ENCODE measurements around the gene TRAPPC4.
A peak's percentile ranks its signal among the peaks of the same experiment; 100 is the strongest.
"Not testable (repeated sequence)": the region's sequence is repeated elsewhere in the genome, so short reads cannot be mapped to it uniquely, and the experiment has no call there.

TRAPPC4 gene

GRCh38 chr11:119012629-119013170 lies 5.9 kb upstream of the TRAPPC4 start:
- DNase-seq (ENCODE audit: extremely low read depth in 1 of 2, low read depth in 1 of 2): no peak

- DNase-seq (ENCODE audit: extremely low read depth in 1 of 2, low read depth in 1 of 2): no peak
These were observed 4.2 kb upstream of the TRAPPC4 start for GRCh38 chr11:119014209-119014924.

DNA sequence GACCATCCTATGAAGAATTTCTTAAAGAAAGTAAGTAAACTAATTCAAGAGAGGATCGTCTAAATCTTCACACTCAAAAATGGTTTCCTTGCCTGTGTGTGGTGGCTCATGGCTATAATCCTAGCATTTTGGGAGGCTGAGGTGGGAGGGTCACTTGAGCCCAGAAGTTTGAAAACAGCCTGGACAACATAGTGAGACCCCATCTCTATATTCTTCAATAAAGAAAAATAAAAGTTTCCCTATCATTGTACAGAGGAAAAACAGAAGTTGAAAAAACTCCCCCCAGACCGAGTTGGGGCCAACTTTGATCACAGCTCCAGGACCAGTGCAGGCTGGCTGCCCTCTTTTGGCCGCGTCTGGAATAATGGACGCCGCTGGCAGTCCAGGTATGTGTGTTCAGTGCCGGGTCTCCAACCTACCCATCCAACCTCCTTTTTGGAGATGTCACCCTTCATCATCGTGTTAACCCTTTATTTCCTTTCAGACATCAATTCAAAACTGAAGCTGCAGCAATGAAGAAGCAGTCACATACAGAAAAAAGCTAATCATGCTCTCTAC lies 3.4 kb upstream of the TRAPPC4 start:
- no peak for DNase-seq (ENCODE audit: extremely low read depth in 1 of 2, low read depth in 1 of 2)

- no peak for DNase-seq (ENCODE audit: extremely low read depth in 1 of 2, low read depth in 1 of 2)
These were observed 2.2 kb upstream of the TRAPPC4 start for GRCh38 chr11:119016216-119017009.

DNA sequence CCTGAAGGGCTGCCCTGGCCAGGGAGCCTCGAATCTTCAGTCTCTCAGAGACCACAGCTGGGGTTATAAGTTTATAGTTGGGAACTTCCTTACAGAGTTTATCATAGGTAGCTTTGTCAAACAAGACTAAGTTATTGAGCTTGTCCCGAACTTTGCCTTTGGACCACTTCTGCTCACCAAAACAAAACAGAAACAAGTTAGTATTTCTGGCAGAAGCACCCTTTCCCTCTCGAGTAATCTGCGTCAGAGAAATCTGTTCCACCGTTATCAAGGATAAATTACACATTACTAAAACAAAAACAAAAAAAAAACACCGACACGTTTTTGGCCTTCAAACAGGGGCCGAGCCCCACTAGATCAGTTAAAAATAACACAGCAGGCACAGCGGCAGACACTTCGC lies 1.2 kb upstream of the TRAPPC4 start:
- not testable (repeated sequence) for DNase-seq (ENCODE audit: extremely low read depth in 1 of 2, low read depth in 1 of 2)

- DNase-seq (ENCODE audit: extremely low read depth in 1 of 2, low read depth in 1 of 2): no peak
These were observed 1.4 kb downstream of the TRAPPC4 start for GRCh38 chr11:119019996-119020395.

DNA sequence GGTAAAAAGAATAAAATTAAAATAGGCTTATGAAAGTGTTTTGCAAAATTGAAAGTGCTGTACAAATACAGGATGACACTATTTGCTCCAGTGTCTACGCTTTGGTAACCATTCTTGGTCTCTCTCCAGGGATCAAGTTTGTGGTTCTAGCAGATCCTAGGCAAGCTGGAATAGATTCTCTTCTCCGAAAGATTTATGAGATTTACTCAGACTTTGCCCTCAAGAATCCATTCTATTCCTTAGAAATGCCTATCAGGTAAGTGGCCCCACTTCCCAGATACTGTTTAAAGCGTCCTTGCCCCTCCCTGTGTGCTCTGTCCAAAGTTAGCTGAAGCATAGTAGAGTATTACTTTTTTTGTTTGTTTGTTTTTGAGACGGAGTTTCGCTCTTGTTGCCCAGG lies 3.1 kb downstream of the TRAPPC4 start:
- DNase-seq (ENCODE audit: extremely low read depth in 1 of 2, low read depth in 1 of 2): no peak

- DNase-seq (ENCODE audit: extremely low read depth in 1 of 2, low read depth in 1 of 2): no peak
These were observed 5.2 kb downstream of the TRAPPC4 start for GRCh38 chr11:119023741-119024140.

GRCh38 chr11:119024430-119025098 lies 6.0 kb downstream of the TRAPPC4 start:
- no peak for DNase-seq (ENCODE audit: extremely low read depth in 1 of 2, low read depth in 1 of 2)

DNA sequence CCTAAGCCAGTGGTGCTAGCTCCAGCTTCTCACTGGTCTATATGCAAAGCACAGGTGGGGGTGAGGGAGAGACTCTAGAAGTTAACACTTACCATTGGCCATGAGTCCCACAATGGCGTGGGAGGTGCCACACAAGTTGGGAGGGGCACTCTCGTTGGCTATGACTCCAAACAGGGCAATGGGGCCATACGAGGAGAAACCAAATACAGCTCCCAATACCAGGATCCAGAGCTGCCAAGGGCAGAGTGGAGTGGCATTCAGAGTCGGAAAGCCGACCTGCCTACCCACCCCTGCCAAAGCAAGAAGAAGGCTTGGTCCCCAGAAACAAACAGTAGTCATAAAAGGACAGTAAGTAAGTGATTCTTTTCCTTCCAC lies 6.5 kb downstream of the TRAPPC4 start:
- no peak for DNase-seq (ENCODE audit: extremely low read depth in 1 of 2, low read depth in 1 of 2)

- no peak for DNase-seq (ENCODE audit: extremely low read depth in 1 of 2, low read depth in 1 of 2)
These were observed 7.0 kb downstream of the TRAPPC4 start for GRCh38 chr11:119025541-119025940.

- DNase-seq (ENCODE audit: extremely low read depth in 1 of 2, low read depth in 1 of 2): no peak
These were observed 7.6 kb downstream of the TRAPPC4 start for GRCh38 chr11:119025978-119026766.

GRCh38 chr11:119026970-119027369 lies 8.4 kb downstream of the TRAPPC4 start:
- no peak for DNase-seq (ENCODE audit: extremely low read depth in 1 of 2, low read depth in 1 of 2)

GRCh38 chr11:119027561-119028345 lies 9.2 kb downstream of the TRAPPC4 start:
- DNase-seq (ENCODE audit: extremely low read depth in 1 of 2, low read depth in 1 of 2): no peak

GRCh38 chr11:119028346-119029068 lies 9.9 kb downstream of the TRAPPC4 start:
- DNase-seq (ENCODE audit: extremely low read depth in 1 of 2, low read depth in 1 of 2): no peak

GRCh38 chr11:119029069-119029339 lies 10.4 kb downstream of the TRAPPC4 start:
- no peak for DNase-seq (ENCODE audit: extremely low read depth in 1 of 2, low read depth in 1 of 2)

DNA sequence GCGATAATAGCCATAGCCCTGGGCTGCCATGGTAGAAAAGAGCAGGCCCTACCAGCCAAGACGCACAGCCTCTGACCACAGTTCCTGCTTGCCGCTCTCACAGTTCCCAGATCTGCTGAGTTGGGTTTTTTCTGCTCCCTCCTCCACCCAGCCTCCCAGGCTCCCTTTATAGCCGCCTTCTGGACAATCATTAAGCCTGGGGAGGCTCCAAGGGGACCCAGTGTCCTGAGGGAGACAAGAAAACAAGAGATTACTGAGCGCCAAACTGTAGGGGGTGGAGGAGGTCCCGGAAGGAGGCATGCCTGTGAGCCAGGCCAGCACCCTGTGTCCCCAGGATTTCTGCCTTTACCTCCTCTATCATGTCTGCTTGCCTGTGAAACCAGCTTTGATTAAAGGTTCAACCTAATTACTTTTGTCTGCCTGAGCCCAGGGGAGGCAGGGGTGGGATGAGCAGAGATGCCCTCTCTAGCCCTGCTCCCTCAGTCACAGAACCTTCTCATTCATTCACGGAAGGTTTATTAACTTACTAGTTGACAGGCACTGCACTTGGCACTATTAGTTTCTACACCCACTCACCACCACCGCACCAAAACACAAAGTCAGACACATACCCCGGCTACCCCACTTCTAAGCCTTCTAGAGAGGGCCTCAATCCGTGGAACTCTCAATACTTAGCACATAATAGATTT lies 10.9 kb downstream of the TRAPPC4 start:
- DNase-seq (ENCODE audit: extremely low read depth in 1 of 2, low read depth in 1 of 2): peak; percentile 9 to 16

GRCh38 chr11:119030029-119030328 lies 11.4 kb downstream of the TRAPPC4 start:
- DNase-seq (ENCODE audit: extremely low read depth in 1 of 2, low read depth in 1 of 2): no peak

Measured in stimulated activated CD8-positive, alpha-beta memory T cell treated with anti-CD3 and anti-CD28 coated beads, Interleukin-7, amount 100 ng/mL, for 48 hours (primary cell).